Loucy (cell line): Measurements from ENCODE around the gene EFCAB9.

ENCODE experiments used
- H2AFZ ChIP-seq: fragments of 200-600 bp; sonication (generic); 2 replicates; pipeline ENCODE4 v1.6.0; 2016; ENCODE audit warnings: antibody characterized with exemption, mild to moderate bottlenecking, low read length, moderate library complexity
- H3F3A ChIP-seq: fragments of 200-600 bp; 2 replicates; pipeline ENCODE4 v1.6.0; 2016; ENCODE audit warnings: antibody characterized with exemption, low read depth, mild to moderate bottlenecking
- H3K27me3 ChIP-seq: fragments of 200-600 bp; sonication (generic); 2 replicates; pipeline ENCODE4 v1.6.1; 2014; ENCODE audit warnings: low read length, mild to moderate bottlenecking; ENCODE audit not compliant: insufficient read depth, poor library complexity, severe bottlenecking
- H3K36me3 ChIP-seq: fragments of 200-600 bp; sonication (generic); 2 replicates; pipeline ENCODE4 v1.6.1; 2016; ENCODE audit warnings: low read length; ENCODE audit not compliant: insufficient read depth
- H3K4me1 ChIP-seq: fragments of 200-600 bp; sonication (generic); 2 replicates; pipeline ENCODE4 v1.5.1; 2014; ENCODE audit warnings: low read length, mild to moderate bottlenecking; ENCODE audit not compliant: insufficient read depth, poor library complexity, severe bottlenecking
- H3K4me2 ChIP-seq: fragments of 200-600 bp; sonication (generic); 2 replicates; pipeline ENCODE4 v1.6.0; 2014; ENCODE audit warnings: antibody characterized with exemption, low read length, low read depth, mild to moderate bottlenecking; ENCODE audit not compliant: poor library complexity, severe bottlenecking
- H3K4me3 ChIP-seq: fragments of 200-600 bp; sonication (generic); 2 replicates; pipeline ENCODE4 v1.5.1; 2014; ENCODE audit warnings: low read length, mild to moderate bottlenecking, mixed read lengths; ENCODE audit not compliant: poor library complexity, severe bottlenecking
- H3K79me2 ChIP-seq: fragments of 200-600 bp; sonication (generic); 2 replicates; pipeline ENCODE4 v1.6.1; 2014; ENCODE audit warnings: low read length; ENCODE audit not compliant: insufficient read depth
- H3K9ac ChIP-seq: fragments of 200-600 bp; sonication (generic); 2 replicates; pipeline ENCODE4 v1.6.0; 2014; ENCODE audit warnings: mild to moderate bottlenecking, low read depth, low read length, moderate library complexity; ENCODE audit not compliant: poor library complexity, severe bottlenecking
- H3K9me2 ChIP-seq: fragments of 200-600 bp; sonication (generic); replicated peaks from 2 replicates; pipeline ENCODE4 v1.6.1; 2016; ENCODE audit warnings: low read depth, low read length, mixed read lengths
- H3K9me3 ChIP-seq: fragments of 200-600 bp; sonication (generic); 2 replicates; pipeline ENCODE4 v1.6.1; 2014; ENCODE audit warnings: mild to moderate bottlenecking, antibody characterized with exemption, low read length, low read depth; ENCODE audit not compliant: insufficient read depth
- H4K20me1 ChIP-seq: fragments of 200-600 bp; sonication (generic); 2 replicates; pipeline ENCODE4 v1.6.0; 2014; ENCODE audit warnings: antibody characterized with exemption, low read length, mild to moderate bottlenecking; ENCODE audit not compliant: insufficient read depth, poor library complexity, severe bottlenecking
- EZH2phosphoT487 ChIP-seq: fragments of 200-600 bp; IDR thresholded peaks from 2 replicates; pipeline ENCODE4 v1.6.1; 2018; ENCODE audit warnings: antibody characterized with exemption, mild to moderate bottlenecking, moderate library complexity, borderline replicate concordance
- TF ChIP-seq, protein P1 (sequence below): fragments of 200-600 bp; sonication (generic); conservative IDR thresholded peaks from 2 replicates; pipeline ENCODE4 v1.5.1; 2014; ENCODE audit warnings: mild to moderate bottlenecking, antibody characterized with exemption, low read length

EFCAB9 gene

DNA sequence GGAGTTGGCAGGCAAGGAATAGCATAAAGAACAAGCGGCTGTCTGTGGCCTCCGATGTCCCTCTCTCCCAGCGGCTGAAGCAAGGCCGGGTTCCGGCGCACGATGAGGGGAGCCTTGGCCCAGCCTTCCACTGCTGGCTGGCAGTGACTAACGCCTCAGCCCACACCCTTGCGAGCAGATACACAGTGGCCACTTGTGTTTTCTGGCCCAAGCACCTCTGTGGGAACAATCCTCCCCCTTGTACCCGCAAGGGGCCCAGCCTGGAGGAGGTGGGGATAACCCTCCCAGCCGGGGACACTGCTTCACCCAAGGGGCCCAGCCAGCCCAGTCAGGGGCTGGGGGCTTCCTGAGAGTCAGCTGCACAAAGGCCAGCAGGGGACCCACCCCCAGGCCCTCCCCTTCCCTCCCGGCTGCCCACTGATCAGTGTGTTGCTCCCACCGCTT is 29.2 kb upstream of the EFCAB9 start:
- Histone ChIP-seq H3K27me3 (no peaks in the 10 kb centered on the region), H2AFZ (no peak overlapping the region), H3K9me3 (no peaks in the 10 kb centered on the region), H3K36me3 (peaks cover 2% of the 10 kb centered on the region; the same call in 1 of the 2 replicates), H3K4me2 (no peak overlapping the region), H3K9me2 (no peaks in the 10 kb centered on the region), H3K4me1 (no peaks in the 10 kb centered on the region), H4K20me1 (peaks cover 25% of the 10 kb centered on the region), H3K9ac (no peak overlapping the region), H3F3A (no peaks in the 10 kb centered on the region), H3K4me3 (no peak overlapping the region), H3K79me2 (peaks cover 82% of the 10 kb centered on the region)
- TF ChIP-seq EZH2phosphoT487 = no peak
- TF ChIP-seq, protein P1, sequence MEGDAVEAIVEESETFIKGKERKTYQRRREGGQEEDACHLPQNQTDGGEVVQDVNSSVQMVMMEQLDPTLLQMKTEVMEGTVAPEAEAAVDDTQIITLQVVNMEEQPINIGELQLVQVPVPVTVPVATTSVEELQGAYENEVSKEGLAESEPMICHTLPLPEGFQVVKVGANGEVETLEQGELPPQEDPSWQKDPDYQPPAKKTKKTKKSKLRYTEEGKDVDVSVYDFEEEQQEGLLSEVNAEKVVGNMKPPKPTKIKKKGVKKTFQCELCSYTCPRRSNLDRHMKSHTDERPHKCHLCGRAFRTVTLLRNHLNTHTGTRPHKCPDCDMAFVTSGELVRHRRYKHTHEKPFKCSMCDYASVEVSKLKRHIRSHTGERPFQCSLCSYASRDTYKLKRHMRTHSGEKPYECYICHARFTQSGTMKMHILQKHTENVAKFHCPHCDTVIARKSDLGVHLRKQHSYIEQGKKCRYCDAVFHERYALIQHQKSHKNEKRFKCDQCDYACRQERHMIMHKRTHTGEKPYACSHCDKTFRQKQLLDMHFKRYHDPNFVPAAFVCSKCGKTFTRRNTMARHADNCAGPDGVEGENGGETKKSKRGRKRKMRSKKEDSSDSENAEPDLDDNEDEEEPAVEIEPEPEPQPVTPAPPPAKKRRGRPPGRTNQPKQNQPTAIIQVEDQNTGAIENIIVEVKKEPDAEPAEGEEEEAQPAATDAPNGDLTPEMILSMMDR = no peak

GRCh38 chr5:172165465-172165864 is 28.5 kb upstream of the EFCAB9 start:
- TF ChIP-seq EZH2phosphoT487 = no peak
- TF ChIP-seq, protein P1 = no peak
- Histone ChIP-seq H3K9me2 (no peaks in the 10 kb centered on the region), H3K36me3 (peaks cover 6% of the 10 kb centered on the region; the same call in 1 of the 2 replicates), H3F3A (no peaks in the 10 kb centered on the region), H2AFZ (no peak overlapping the region), H3K9ac (no peak overlapping the region), H3K79me2 (peaks cover 87% of the 10 kb centered on the region), H3K4me2 (no peak overlapping the region), H3K27me3 (no peaks in the 10 kb centered on the region), H3K4me1 (no peaks in the 10 kb centered on the region), H3K4me3 (no peak overlapping the region), H4K20me1 (peaks cover 31% of the 10 kb centered on the region), H3K9me3 (no peaks in the 10 kb centered on the region)

DNA sequence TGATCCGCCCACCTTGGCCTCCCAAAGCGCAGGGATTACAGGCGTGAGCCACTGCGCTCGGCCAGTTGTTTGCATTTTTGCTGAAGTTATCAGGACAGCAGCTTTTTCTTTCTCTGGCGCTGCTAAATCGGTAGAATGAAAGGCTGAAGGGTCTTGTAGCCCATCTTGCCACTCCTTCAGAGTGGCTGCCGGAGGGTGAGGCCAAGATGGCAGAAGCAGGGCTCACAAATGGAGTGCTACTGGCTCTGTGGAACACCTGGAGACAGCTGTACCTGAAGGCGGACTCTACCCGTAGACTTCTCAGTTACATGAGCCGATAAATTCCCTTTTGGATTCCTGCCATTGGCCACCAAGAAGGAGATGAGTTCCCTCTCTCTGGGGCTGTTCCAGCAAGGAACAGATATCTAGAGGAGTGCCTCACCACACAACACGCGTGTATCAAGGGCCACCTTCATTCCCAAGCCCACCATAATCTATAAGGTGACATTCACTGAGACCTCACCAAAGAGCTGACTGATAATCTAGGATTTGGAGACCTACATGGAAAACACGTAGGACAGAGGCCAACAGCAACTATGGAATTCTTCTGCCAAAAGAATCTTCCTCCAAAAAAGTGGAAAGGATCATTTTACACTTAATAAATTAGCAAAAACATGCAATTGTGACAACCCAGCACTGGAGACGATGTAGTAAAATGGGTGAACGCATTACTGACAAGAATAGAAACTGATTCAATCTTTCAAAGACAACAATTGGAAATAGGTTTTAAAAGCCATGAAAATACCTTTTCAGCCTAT is 27.7 kb upstream of the EFCAB9 start:
- H3K4me2 ChIP-seq = no peak overlapping the region
- H3K27me3 ChIP-seq = no peaks in the 10 kb centered on the region
- TF ChIP-seq, protein P1 = no peak
- TF ChIP-seq EZH2phosphoT487 = no peak
- peaks cover 88% of the 10 kb centered on the region for H3K79me2 ChIP-seq
- H3K4me3 ChIP-seq = no peak overlapping the region
- no peaks in the 10 kb centered on the region for H3K4me1 ChIP-seq
- peaks cover 38% of the 10 kb centered on the region for H4K20me1 ChIP-seq
- H2AFZ ChIP-seq = no peak overlapping the region
- peaks cover 6% of the 10 kb centered on the region; the same call in 1 of the 2 replicates for H3K36me3 ChIP-seq
- no peak overlapping the region for H3K9ac ChIP-seq
- H3K9me2 ChIP-seq = no peaks in the 10 kb centered on the region
- no peaks in the 10 kb centered on the region for H3F3A ChIP-seq
- H3K9me3 ChIP-seq = no peaks in the 10 kb centered on the region
